Measurements from ENCODE around the gene EPHA3.

EPHA3 gene

GRCh38 chr3:89252016-89252415, 144.6 kb downstream of the EPHA3 start:
- no peak for TF ChIP-seq CTCF (IDR thresholded peaks at IDR 0.05)
- no peak overlapping the region for H3K27ac Mint-ChIP-seq
- H3K4me3 Mint-ChIP-seq = no peak overlapping the region
- no peaks in the 10 kb centered on the region for H3K9me3 Mint-ChIP-seq
- H3K36me3 Mint-ChIP-seq (ENCODE audit: low read depth) = no peaks in the 10 kb centered on the region
- H3K27me3 Mint-ChIP-seq (ENCODE audit: low read depth, poor library complexity) = no peaks in the 10 kb centered on the region
- peaks cover 6% of the 10 kb centered on the region for H3K4me1 Mint-ChIP-seq
- no peak for DNase-seq

GRCh38 chr3:89252860-89253259, 145.4 kb downstream of the EPHA3 start:
- Mint-ChIP-seq H3K27ac (no peak overlapping the region), H3K9me3 (no peaks in the 10 kb centered on the region), H3K36me3 (ENCODE audit: low read depth) (no peaks in the 10 kb centered on the region), H3K4me1 (peaks cover 9% of the 10 kb centered on the region), H3K27me3 (ENCODE audit: low read depth, poor library complexity) (no peaks in the 10 kb centered on the region), H3K4me3 (no peak overlapping the region)
- TF ChIP-seq CTCF (IDR thresholded peaks at IDR 0.05) = no peak
- DNase-seq = no peak

- Mint-ChIP-seq H3K9me3 (no peaks in the 10 kb centered on the region), H3K27ac (no peak overlapping the region), H3K4me1 (peaks cover 9% of the 10 kb centered on the region), H3K36me3 (ENCODE audit: low read depth) (no peaks in the 10 kb centered on the region), H3K4me3 (no peak overlapping the region), H3K27me3 (ENCODE audit: low read depth, poor library complexity) (no peaks in the 10 kb centered on the region)
- DNase-seq = no peak
- no peak for TF ChIP-seq CTCF (IDR thresholded peaks at IDR 0.05)
Observed at GRCh38 chr3:89256395-89256794, 149.0 kb downstream of the EPHA3 start.

DNA sequence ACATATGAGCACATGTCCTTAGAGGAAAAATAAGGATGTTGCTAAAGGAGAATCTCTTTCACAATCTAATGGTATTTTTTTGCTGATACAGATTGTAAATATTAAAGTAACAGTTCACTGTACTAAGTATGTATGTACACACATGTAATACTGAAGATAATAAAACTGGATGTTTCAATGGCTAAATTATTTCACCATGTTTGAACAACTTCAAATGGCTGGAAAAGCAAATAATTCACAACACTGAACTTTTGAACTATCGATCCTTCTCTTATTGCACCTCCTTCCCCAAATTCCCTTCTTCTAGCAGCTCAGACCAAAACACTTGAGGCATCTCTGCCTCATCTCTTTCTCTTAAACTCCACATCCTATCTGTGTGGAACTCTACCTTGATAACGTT, 149.5 kb downstream of the EPHA3 start:
- no peak for DNase-seq
- H3K27ac Mint-ChIP-seq = no peak overlapping the region
- no peaks in the 10 kb centered on the region for H3K36me3 Mint-ChIP-seq (ENCODE audit: low read depth)
- H3K9me3 Mint-ChIP-seq = no peaks in the 10 kb centered on the region
- H3K4me3 Mint-ChIP-seq = no peak overlapping the region
- no peaks in the 10 kb centered on the region for H3K27me3 Mint-ChIP-seq (ENCODE audit: low read depth, poor library complexity)
- no peak for TF ChIP-seq CTCF (IDR thresholded peaks at IDR 0.05)
- peaks cover 9% of the 10 kb centered on the region for H3K4me1 Mint-ChIP-seq

- no peak for DNase-seq
- Mint-ChIP-seq H3K27ac (no peak overlapping the region), H3K4me1 (peaks cover 11% of the 10 kb centered on the region), H3K4me3 (no peak overlapping the region), H3K9me3 (peaks cover 4% of the 10 kb centered on the region), H3K36me3 (ENCODE audit: low read depth) (no peaks in the 10 kb centered on the region), H3K27me3 (ENCODE audit: low read depth, poor library complexity) (no peaks in the 10 kb centered on the region)
- TF ChIP-seq CTCF (IDR thresholded peaks at IDR 0.05) = no peak
Observed at GRCh38 chr3:89260721-89261120, 153.3 kb downstream of the EPHA3 start.

GRCh38 chr3:89261673-89262072, 154.3 kb downstream of the EPHA3 start:
- Mint-ChIP-seq H3K36me3 (ENCODE audit: low read depth) (no peaks in the 10 kb centered on the region), H3K27me3 (ENCODE audit: low read depth, poor library complexity) (no peaks in the 10 kb centered on the region), H3K4me3 (no peak overlapping the region), H3K27ac (no peak overlapping the region), H3K9me3 (peaks cover 4% of the 10 kb centered on the region), H3K4me1 (peaks cover 11% of the 10 kb centered on the region)
- TF ChIP-seq CTCF (IDR thresholded peaks at IDR 0.05) = no peak
- DNase-seq = no peak
